Epithelial cell of proximal tubule (primary cell): Measurements from ENCODE around the gene GLRX3. TPM values are rescaled to one million over a fixed set of nuclear protein-coding genes. Genes with fewer than 3 reads are reported as not detected.

Experiments
- DNase-seq: peaks from one replicate; pipeline ENCODE4 v3.0.0-alpha.2; 2011; ENCODE audit warnings: low read depth
- H3K4me3 ChIP-seq: 2 replicates; pipeline ENCODE4 v1.5.1; 2011; ENCODE audit warnings: low read depth, mild to moderate bottlenecking, low read length
- total RNA-seq: library from RNA; depleted of rRNA; stranded (reverse); fragments of >200 nt; gene quantifications from 2 replicates; pipeline ENCODE4 v1.2.3, GENCODE V29; 2015
- TF ChIP-seq, protein P1 (sequence below): conservative IDR thresholded peaks from 2 replicates; pipeline ENCODE4 v1.5.1; 2012; ENCODE audit warnings: low read depth, mild to moderate bottlenecking, low read length

Gene GLRX3
- total RNA-seq, 1 donor from 2014 or later: 133 TPM

DNA sequence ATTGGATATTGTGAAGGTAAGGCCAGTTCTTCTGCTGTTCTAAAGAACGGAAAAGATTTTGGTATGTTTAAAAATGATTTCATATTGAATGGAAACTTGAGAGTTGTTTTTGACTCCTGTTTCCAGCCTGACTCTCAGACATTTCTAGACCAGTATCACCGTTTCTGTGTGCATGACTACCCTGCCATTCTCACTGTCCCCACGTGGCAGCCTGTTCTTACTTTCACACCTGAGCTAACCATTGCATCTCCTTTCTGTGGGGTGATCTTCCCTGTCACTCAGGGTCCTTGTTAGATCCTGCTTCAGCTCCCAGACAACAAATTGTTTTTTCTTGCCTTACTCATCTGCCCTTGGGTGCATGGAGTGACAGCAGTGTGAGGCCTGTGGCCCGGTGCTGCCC lies 38.9 kb downstream of the GLRX3 start:
- H3K4me3 ChIP-seq: no peak overlapping the region
- DNase-seq: no peak
- TF ChIP-seq, protein P1, sequence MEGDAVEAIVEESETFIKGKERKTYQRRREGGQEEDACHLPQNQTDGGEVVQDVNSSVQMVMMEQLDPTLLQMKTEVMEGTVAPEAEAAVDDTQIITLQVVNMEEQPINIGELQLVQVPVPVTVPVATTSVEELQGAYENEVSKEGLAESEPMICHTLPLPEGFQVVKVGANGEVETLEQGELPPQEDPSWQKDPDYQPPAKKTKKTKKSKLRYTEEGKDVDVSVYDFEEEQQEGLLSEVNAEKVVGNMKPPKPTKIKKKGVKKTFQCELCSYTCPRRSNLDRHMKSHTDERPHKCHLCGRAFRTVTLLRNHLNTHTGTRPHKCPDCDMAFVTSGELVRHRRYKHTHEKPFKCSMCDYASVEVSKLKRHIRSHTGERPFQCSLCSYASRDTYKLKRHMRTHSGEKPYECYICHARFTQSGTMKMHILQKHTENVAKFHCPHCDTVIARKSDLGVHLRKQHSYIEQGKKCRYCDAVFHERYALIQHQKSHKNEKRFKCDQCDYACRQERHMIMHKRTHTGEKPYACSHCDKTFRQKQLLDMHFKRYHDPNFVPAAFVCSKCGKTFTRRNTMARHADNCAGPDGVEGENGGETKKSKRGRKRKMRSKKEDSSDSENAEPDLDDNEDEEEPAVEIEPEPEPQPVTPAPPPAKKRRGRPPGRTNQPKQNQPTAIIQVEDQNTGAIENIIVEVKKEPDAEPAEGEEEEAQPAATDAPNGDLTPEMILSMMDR: no peak

DNA sequence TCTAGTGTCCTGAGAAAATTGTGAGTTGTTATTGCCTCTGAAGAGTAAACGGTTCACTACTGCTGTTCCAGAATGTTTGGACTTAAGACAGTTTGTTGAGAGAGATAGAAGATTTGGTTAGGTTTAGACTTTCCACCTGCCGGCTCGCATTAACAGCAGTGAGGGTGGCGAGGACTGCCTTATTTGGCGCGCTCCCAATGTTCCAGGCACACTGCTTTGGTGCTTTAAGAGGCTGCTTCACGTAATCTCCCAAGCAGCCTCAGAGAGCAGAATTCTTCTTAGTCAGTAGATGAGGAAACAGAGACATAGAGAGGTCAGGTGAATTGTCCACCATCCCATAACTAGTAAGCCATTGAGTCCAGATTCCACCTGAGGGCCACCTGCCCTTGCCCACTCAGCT lies 41.1 kb downstream of the GLRX3 start:
- TF ChIP-seq, protein P1: no peak
- DNase-seq: no peak
- H3K4me3 ChIP-seq: no peak overlapping the region

DNA sequence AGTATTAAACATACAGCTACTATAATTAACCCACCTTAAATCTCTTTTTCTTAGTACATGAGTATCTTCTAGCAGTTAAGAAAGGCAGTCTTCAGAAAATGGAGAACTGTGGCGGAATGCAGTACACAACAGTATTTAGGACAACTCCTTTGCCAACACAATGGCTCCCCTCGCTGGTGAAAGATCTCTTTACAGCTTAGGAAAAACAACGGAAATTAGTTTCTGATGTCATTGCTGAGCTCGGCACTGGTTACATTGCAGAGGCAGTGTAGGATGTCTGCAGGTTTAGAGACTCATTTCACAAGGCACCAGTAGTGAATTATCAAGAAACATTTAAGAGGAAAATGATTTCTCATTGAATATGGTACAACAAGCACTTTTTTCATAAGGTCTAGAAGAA lies 43.4 kb downstream of the GLRX3 start:
- no peak overlapping the region for H3K4me3 ChIP-seq
- DNase-seq: peak; percentile 33
- TF ChIP-seq, protein P1: peak; percentile 60

DNA sequence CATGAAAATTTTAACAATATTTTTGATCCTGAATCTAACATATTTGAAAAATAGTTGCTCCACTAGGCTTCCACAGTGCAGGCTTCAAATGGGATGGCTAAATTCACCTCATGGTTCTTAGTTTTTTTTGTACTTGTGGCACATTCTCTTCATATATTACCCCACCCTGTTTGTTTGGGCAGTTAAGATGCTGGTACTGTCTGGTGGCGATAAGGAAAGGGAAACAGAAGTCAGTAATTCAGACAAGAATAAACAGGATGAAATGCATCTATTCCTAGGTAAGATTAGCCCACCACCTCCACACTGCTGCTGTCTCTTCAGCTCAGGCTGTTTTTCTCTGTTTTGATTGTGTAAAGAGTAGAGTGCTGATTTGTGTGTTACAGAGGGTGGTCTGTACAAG lies 44.2 kb downstream of the GLRX3 start:
- H3K4me3 ChIP-seq: no peak overlapping the region
- DNase-seq: no peak
- TF ChIP-seq, protein P1: no peak

DNA sequence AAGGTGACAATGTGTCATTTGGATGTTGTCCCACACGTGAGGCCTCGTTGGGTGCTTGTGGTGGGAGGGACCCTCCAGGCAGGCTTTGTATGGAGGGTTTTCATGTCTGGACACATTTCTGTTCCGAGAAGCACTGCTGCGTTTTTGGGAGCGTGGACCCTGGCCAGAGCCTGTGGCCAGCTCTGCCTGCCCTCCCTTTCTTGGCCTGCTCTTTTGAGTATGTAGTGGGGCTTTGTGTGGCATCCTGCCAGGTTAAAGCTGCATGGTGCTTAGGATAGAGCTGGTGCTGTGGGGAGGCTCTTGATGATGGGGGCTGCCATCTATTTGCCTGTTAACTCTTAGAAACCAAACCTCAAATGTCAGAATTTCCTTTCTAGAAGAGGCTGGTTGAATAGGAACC lies 45.7 kb downstream of the GLRX3 start:
- DNase-seq: no peak
- TF ChIP-seq, protein P1: no peak
- no peak overlapping the region for H3K4me3 ChIP-seq

DNA sequence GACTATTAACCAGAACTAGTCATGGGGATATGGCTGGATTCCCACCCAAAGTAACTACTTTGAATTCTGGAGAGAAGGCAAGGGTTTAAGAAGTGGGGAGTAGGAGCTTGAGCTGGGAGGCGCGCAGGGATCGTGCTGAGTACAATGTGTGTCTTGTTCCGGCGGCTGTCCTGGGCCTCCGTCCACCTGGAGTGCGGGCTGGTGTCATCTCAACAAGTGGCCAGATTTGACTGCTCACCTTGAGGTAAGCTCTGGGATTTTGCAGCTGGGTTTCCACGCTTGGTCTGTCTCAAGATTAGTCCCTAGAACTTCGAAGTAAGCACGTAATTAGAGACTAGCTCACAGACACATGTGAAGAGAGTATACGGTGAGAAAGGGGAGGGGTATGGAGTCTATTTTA lies 49.4 kb downstream of the GLRX3 start:
- no peak overlapping the region for H3K4me3 ChIP-seq
- TF ChIP-seq, protein P1: no peak
- DNase-seq: no peak
